Umbilical cord (tissue), 1 donor: ENCODE results near the gene KRTCAP2. TPM values are rescaled to one million over a fixed set of nuclear protein-coding genes. Genes with fewer than 3 reads are reported as not detected.

Experiments used
- total RNA-seq: library from RNA; depleted of rRNA; stranded (reverse); fragments of >200 nt; gene quantifications from one replicate; pipeline ENCODE4 v1.2.3, GENCODE V29; 2014; ENCODE audit warnings: low replicate concordance; ENCODE audit not compliant: insufficient read depth

Gene KRTCAP2
- total RNA-seq, 1 donor from 2014 or later: 45.5 TPM

Other genes with a start within 250 kb of the KRTCAP2 start
- gene PMVK, start 236.6 kb downstream of the KRTCAP2 start, total RNA-seq: 13.0 TPM
- gene PBXIP1, start 217.2 kb downstream of the KRTCAP2 start, total RNA-seq: 120 TPM
- 9.4 TPM for gene PYGO2, start 211.5 kb downstream of the KRTCAP2 start, total RNA-seq
- gene SHC1, start 202.6 kb downstream of the KRTCAP2 start, total RNA-seq: 73.2 TPM
- gene CKS1B, start 198.6 kb downstream of the KRTCAP2 start, total RNA-seq: 18.5 TPM
- gene FLAD1, start 190.0 kb downstream of the KRTCAP2 start, total RNA-seq: 14.9 TPM
- gene LENEP, start 179.7 kb downstream of the KRTCAP2 start, total RNA-seq: not detected
- 18.8 TPM for gene ZBTB7B, start 170.5 kb downstream of the KRTCAP2 start, total RNA-seq
- not detected for gene DCST2, start 139.5 kb downstream of the KRTCAP2 start, total RNA-seq
- gene DCST1, start 139.5 kb downstream of the KRTCAP2 start, total RNA-seq: not detected
- 35.6 TPM for gene ADAM15, start 122.0 kb downstream of the KRTCAP2 start, total RNA-seq
- 9.9 TPM for gene EFNA4, start 109.6 kb downstream of the KRTCAP2 start, total RNA-seq
- 0.72 TPM for gene EFNA3, start 94.5 kb downstream of the KRTCAP2 start, total RNA-seq
- 3.1 TPM for gene EFNA1, start 45.4 kb downstream of the KRTCAP2 start, total RNA-seq
- 22.9 TPM for gene SLC50A1, start 37.5 kb downstream of the KRTCAP2 start, total RNA-seq
- not detected for gene DPM3, start 32.8 kb downstream of the KRTCAP2 start, total RNA-seq
- gene TRIM46, start 545 bp upstream of the KRTCAP2 start, total RNA-seq: 1.9 TPM
- 58.3 TPM for gene THBS3, start 34.6 kb upstream of the KRTCAP2 start, total RNA-seq
- 17.3 TPM for gene MTX1, start 35.4 kb upstream of the KRTCAP2 start, total RNA-seq
- gene ENTREP3, start 82.2 kb upstream of the KRTCAP2 start, total RNA-seq: 1.2 TPM
- gene SCAMP3, start 89.1 kb upstream of the KRTCAP2 start, total RNA-seq: 12.3 TPM
- gene CLK2, start 100.2 kb upstream of the KRTCAP2 start, total RNA-seq: 31.8 TPM
- 5.1 TPM for gene HCN3, start 104.2 kb upstream of the KRTCAP2 start, total RNA-seq
- gene PKLR, start 128.1 kb upstream of the KRTCAP2 start, total RNA-seq: not detected
- gene FDPS, start 135.6 kb upstream of the KRTCAP2 start, total RNA-seq: 46.9 TPM
- 17.1 TPM for gene RUSC1, start 147.6 kb upstream of the KRTCAP2 start, total RNA-seq